GM18517 (cell line): ENCODE measurements around the gene TULP4.
A peak's percentile ranks its signal among the peaks of the same experiment; 100 is the strongest.
"Not testable (repeated sequence)": the region's sequence is repeated elsewhere in the genome, so short reads cannot be mapped to it uniquely, and the experiment has no call there.

ENCODE experiments used
- ATAC-seq: cut with Tn5 transposase; IDR thresholded peaks from one replicate; pipeline ENCODE4 v1.9.1; 2021; ENCODE audit warnings: mild to moderate bottlenecking, moderate library complexity; ENCODE audit not compliant: unreplicated experiment

The TULP4 gene

DNA sequence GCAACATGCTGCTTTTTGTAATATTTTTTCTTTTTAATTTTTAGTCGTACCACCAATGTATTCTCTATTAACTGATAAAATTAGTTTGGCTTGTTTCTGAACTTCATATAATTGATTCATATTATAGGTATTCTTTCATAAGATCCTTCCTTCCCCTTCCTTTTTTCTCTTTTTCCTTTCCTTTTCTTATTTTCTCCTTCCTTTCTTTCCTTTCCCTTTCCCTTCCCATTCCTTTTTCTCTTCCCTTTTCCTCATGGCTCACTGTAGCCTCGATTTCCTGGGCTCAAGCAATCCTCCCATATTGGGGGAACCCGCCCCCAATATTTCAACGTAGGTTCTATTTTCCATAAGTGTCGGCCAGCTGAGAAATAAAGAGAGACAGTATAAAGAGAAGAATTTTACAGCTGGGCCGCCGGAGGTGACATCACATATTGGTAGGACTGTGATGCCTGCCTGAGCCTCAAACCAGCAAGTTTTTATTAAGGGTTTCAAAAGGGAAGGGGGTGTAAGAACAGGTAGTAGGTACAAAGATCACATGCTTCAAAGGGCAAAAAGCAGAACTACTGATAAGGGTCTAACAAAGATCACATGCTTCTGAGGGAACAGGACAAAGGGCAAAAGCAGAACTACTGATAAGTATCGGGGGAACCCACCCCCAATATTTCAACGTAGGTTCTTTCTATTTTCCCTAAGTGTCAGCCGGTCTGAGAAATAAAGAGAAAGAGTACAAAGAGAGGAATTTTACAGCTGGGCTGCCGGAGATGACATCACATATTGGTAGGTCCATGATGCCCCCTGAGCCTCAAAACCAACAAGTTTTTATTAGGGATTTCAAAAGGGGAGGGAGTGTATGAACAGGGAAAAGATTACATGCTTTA is 16.1 kb upstream of the TULP4 start:
- ATAC-seq, result not testable (repeated sequence)

GRCh38 chr6:158296854-158297324 is 15.4 kb upstream of the TULP4 start:
- not testable (repeated sequence) for ATAC-seq

GRCh38 chr6:158297657-158298056 is 14.6 kb upstream of the TULP4 start:
- ATAC-seq, result not testable (repeated sequence)

DNA sequence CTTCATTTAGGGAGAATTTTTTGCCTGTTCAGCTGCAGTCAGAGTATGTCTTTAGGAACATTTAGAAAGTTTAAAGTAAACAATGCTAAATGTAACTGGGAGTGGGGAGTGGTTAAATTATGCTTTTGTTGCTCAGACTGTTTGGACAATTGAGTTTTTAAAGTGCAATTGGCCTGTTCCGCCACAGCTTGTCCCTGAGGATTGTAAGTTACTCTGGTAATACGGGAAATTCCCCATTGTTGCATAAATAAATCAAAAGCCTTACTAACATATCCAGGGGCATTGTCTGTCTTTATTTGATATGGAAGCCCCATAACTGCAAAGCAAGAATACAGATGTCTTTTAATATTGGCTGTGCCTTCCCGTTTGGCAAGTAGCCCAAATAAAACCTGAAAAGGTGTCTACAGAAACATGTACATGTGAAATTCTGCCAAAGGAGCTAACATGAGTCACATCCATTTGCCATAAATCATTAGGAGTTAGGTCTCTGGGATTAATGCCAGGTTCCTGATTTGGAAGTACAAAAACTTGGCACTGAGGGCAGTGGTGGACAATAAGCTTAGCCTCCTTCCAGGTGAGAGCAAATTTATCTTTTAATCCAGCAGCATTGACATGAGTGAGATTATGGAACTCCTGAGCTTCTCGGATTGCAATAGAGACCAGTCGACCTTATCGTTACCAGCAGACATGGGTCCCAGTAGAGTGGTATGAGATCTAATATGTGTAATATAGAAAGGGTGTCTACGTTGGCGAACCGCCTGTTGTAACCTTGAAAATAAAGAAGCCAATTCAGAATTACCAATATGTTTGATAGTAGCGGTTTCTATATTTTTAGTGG is 11.7 kb upstream of the TULP4 start:
- ATAC-seq, result not testable (repeated sequence)

DNA sequence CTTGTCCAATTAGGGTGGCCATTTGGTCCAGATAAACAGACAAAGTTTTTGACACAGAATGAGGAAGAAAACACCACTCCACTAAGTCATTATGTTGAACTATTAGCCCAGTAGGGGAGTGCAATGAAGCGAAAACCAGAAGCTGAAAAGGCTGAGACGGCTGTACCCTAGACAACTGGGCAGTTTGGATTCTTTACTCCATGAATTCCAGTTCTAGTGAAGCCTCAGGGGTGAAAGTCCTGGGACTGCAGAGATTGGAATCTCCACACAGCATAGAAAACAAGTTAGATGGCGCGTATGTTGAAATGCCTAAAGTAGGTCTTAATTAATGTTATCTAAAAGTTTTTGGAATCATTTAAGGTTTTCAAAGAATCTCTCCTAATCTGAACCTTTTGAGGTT is 10.7 kb upstream of the TULP4 start:
- not testable (repeated sequence) for ATAC-seq

DNA sequence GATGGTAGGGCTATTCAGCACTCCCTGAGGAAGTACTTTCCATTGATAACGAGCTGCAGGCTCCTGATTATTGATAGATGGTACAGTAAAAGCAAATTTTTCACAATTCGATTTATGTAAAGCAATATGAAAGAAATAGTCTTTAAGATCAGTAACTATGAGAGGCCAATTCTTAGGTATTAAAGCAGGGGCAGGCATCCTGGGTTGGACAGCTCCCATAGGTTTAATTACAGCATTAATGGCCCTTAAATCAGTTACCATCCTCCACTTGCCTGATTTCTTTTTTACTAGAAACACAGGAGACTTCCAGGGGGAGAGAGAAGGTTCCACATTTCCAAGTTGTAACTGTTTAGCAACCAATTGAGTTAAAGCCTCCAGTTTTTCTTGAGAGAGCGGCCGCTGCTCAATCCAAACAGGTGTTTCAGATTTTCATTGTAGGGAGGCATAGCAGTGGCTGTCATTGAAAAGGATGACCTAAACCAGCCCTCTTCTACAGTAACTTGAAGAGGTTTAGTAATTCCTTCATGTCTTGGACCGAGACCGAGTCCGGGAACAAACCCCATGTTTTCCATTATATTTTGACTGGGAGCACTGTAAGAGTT is 10.0 kb upstream of the TULP4 start:
- ATAC-seq, result not testable (repeated sequence)

DNA sequence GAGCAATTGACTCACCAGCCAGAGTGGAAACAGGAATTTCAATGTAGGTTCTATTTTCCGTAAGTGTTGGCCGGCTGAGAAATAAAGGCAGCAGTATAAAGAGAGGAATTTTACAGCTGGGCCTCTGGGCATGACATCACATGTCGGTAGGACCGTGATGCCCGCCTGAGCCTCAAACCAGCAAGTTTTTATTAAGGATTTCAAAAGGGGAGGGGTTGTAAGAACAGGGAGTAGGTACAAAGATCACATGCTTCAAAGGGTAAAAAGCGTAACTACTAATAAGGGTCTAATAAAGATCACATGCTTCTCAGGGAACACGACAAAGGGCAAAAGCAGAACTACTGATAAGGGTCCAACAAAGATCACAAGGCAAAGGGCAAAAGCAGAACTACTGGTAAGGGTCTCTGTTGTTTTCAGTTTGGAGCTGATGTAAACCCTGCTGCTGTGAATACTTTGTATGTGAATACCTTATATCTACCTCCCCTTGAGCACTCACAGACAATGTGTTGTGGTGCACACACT is 9.0 kb upstream of the TULP4 start:
- no peak for ATAC-seq

DNA sequence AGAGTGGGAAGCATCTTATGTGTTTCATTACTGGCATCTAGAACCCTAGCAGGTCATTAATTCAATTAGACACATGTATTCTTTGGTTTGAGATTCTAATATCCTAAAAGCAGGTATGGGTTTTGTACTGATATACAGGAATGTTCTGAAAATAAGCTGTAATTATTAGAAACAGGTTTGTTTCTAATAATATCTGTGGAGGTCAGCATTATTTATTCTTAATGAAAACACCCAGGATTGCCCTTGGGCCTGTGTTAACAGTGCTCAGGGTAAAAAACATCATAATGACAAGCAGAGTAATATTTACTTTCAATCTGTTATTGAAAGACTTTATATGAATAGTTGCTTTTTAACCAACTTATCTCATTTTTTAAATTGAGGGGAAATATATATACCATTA is 8.0 kb upstream of the TULP4 start:
- no peak for ATAC-seq

- ATAC-seq, result no peak
Observed at GRCh38 chr6:158309814-158310213, 2.5 kb upstream of the TULP4 start.

GRCh38 chr6:158311193-158311592 is 1.1 kb upstream of the TULP4 start:
- no peak for ATAC-seq

GRCh38 chr6:158311626-158312025 is 639 bp upstream of the TULP4 start:
- no peak for ATAC-seq

DNA sequence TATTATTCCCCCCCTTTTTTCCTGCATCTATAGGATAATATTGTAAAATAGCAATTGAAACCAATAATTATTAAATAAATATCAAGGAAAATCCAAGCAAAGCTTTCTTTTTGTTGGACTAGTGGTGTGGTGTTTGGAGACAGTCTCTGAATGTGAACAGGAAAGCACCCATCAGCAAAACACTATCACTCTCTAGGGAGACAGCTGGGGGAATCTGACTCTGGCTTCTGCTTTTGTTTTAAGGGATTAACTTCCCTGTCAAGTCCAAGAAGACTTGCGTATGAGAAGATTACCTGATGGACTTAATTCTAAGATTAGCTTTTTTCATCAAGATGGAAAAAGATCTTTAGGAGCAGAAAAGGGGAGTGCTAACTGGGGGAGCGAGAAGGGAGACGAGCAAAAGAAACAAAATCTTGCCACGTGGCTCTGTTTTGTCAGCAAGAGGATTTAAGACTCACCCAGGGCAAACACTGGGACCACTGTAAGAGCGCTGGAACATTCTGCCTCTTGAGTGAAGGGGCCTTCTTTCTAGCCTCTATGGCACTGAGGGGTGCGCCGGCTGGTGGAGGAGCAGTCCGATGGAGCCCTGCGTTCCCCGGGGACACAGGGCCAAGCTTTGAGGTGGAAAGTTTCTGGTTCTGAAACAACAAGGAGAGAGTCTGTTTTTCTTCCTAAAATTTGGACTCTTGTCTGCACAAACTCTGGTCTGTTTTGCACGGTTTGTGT is 570 bp downstream of the TULP4 start:
- ATAC-seq, result no peak

DNA sequence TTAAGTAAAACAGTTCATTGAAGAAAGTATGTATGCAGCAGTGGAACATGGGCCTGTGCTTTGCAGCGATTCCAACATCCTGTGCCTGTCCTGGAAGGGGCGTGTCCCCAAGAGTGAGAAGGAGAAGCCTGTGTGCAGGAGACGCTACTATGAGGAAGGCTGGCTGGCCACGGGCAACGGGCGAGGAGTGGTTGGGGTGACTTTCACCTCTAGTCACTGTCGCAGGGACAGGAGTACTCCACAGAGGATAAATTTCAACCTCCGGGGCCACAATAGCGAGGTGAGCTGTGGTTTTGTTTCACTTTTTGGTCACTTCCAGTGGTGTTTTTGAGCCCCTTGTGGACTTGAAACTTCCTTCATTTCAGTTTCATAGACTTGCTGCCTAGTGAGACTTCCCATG is 1.7 kb downstream of the TULP4 start:
- no peak for ATAC-seq

- ATAC-seq, result no peak
Observed at GRCh38 chr6:158314737-158315136, 2.5 kb downstream of the TULP4 start.

- ATAC-seq, result no peak
Observed at GRCh38 chr6:158316022-158316421, 3.8 kb downstream of the TULP4 start.

- ATAC-seq, result no peak
Observed at GRCh38 chr6:158321960-158322359, 9.7 kb downstream of the TULP4 start.

DNA sequence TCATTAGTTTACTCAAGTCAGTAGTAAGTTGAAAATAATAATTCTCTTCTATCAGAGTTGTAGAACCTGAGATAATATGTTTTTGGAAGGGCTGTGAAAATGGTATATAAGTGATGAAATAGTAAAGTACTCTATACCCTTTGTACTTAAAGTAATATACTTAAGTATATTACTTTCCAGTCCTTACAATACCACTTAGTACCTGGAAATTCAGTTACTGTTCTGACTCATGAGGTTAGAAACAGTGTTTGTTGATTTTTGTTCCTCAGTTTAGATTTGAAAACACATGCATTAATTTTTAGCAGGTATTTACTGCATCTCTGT is 10.1 kb downstream of the TULP4 start:
- no peak for ATAC-seq

- peak; percentile 75 for ATAC-seq
Observed at GRCh38 chr6:158322724-158323560, 10.7 kb downstream of the TULP4 start.

GRCh38 chr6:158323561-158323958 is 11.3 kb downstream of the TULP4 start:
- ATAC-seq, result peak; percentile 27

DNA sequence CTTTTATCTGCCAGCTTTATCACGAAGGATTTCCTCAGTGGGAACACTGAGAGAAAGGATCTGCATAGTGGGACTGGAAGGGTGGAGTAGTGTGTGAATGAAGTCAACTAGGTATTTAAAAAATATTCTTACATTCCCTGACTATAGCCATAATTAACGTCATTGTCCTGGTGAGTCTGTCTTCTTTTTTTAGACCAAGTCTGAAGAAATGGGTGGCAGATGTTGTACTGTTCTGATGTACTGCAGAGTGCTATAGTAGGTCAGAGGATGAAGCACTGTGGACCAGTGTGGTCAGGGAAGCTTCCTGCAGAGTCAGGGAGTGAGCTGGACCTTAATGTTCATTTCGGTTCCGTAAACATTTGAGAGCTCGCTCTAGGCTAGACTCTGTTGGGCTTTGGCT is 11.9 kb downstream of the TULP4 start:
- ATAC-seq, result no peak
